Gastrocnemius medialis (tissue), 4 donors: ENCODE results near the gene FMN2. TPM values are rescaled to one million over a fixed set of nuclear protein-coding genes. Genes with fewer than 3 reads are reported as not detected.

Experiments used
- ATAC-seq, 2 donors: fragments of 150-250 bp; one replicate each; pipeline ENCODE4 v1.9.1; 2016
- DNase-seq, 2 donors: peaks; one replicate each; pipeline ENCODE4 v3.0.0-alpha.2; 2019
- H3K27ac ChIP-seq, 4 donors: fragments of 200-600 bp; sonication (generic); 1 replicate in 1 of 4; 2 replicates in 3 of 4; pipeline ENCODE4 v1.5.1; 2016 to 2018; ENCODE audit warnings: mild to moderate bottlenecking in 2 of 4, moderate library complexity in 1 of 4
- H3K27me3 ChIP-seq, 3 donors: fragments of 200-600 bp; sonication (generic) in 2 of 3; 1 replicate in 1 of 3; 2 replicates in 2 of 3; pipeline versions ENCODE4 v1.5.1 to v1.6.0; 2016 to 2019; ENCODE audit warnings: mild to moderate bottlenecking in 1 of 3, moderate library complexity in 1 of 3
- H3K36me3 ChIP-seq, 2 donors: fragments of 200-600 bp; sonication (generic) in 1 of 2; one replicate each; pipeline ENCODE4 v1.5.1; 2017 to 2018
- H3K4me1 ChIP-seq, 2 donors: fragments of 200-600 bp; sonication (generic) in 1 of 2; one replicate each; pipeline ENCODE4 v1.5.1; 2016 to 2017; ENCODE audit warnings: mild to moderate bottlenecking in 2 of 2
- H3K4me3 ChIP-seq, 4 donors: fragments of 200-600 bp; sonication (generic) in 3 of 4; 1 replicate in 1 of 4; 2 replicates in 3 of 4; pipeline ENCODE4 v1.5.1; 2016 to 2019; ENCODE audit warnings: mild to moderate bottlenecking in 2 of 4
- H3K9me3 ChIP-seq, 3 donors: fragments of 200-600 bp; sonication (generic) in 2 of 3; 1 replicate in 1 of 3; 2 replicates in 2 of 3; pipeline ENCODE4 v1.5.1; 2016 to 2019
- CTCF ChIP-seq, 5 experiments: fragments of 450-650 bp in 3 of 5; fragments of 200-600 bp in 2 of 5; sonication (generic) in 2 of 5; IDR thresholded peaks in 4 of 5; conservative IDR thresholded peaks in 1 of 5; 1 replicate in 4 of 5; 2 replicates in 1 of 5; pipeline ENCODE4 v1.5.1; 2016 to 2019; ENCODE audit warnings: antibody characterized with exemption in 5 of 5, mild to moderate bottlenecking in 3 of 5, moderate library complexity in 3 of 5
- POLR2A ChIP-seq, 2 donors: fragments of 450-650 bp; IDR thresholded peaks; one replicate each; pipeline ENCODE4 v1.6.1; 2017; ENCODE audit warnings: antibody characterized with exemption in 2 of 2, mild to moderate bottlenecking in 2 of 2, moderate library complexity in 2 of 2
- in situ Hi-C, 4 donors: fragments of 200-750 bp; cut with MboI; loops; one replicate each; pipeline versions ENCODE4 v1.15.0 to v1.8.0; 2017; ENCODE audit warnings: low sequenced_read_pairs in 4 of 4
- intact Hi-C: fragments of 100-400 bp; cut with DNase I; formaldehyde crosslinking; loops from one replicate; pipeline ENCODE4 v1.15.1; 2023; ENCODE audit warnings: low total_unique reads
- total RNA-seq, 4 donors: library from RNA; depleted of rRNA; stranded (reverse); fragments of >200 nt; gene quantifications; one replicate each; pipeline versions ENCODE4 v1.1.0 to v1.2.3, GENCODE V29; 2016

Gene FMN2
- total RNA-seq, 4 donors from 2014 or later = 0.51 TPM; not detected in 3

GRCh38 chr1:240395336-240395735 is 303.7 kb downstream of the FMN2 start:
- Histone ChIP-seq H3K27ac (no peak overlapping the region), H3K36me3 (no peaks in the 10 kb centered on the region), H3K9me3 (no peaks in the 10 kb centered on the region), H3K4me1 (no peaks in the 10 kb centered on the region), H3K27me3 (no peaks in the 10 kb centered on the region), H3K4me3 (no peak overlapping the region)
- ATAC-seq = no peak
- intact Hi-C loops (no loop called here), in situ Hi-C loops (no loop called here)
- no peak for DNase-seq
- TF ChIP-seq CTCF (IDR thresholded peaks at IDR 0.05 in 4 of 5, conservative IDR thresholded peaks at IDR 0.05 in 1 of 5) (no peak), POLR2A (IDR thresholded peaks at IDR 0.05) (no peak)

GRCh38 chr1:240399381-240399780 is 307.7 kb downstream of the FMN2 start:
- ATAC-seq (no peak), DNase-seq (no peak)
- in situ Hi-C loops = no loop called here
- Histone ChIP-seq H3K27ac (no peak overlapping the region), H3K4me3 (no peak overlapping the region), H3K27me3 (no peaks in the 10 kb centered on the region), H3K36me3 (no peaks in the 10 kb centered on the region), H3K9me3 (no peaks in the 10 kb centered on the region), H3K4me1 (no peaks in the 10 kb centered on the region)
- intact Hi-C loops = no loop called here
- TF ChIP-seq CTCF (IDR thresholded peaks at IDR 0.05 in 4 of 5, conservative IDR thresholded peaks at IDR 0.05 in 1 of 5) (no peak), POLR2A (IDR thresholded peaks at IDR 0.05) (no peak)

- intact Hi-C loops (no loop called here), in situ Hi-C loops (no loop called here)
- Histone ChIP-seq H3K4me3 (no peak overlapping the region), H3K27me3 (no peaks in the 10 kb centered on the region), H3K27ac (no peak overlapping the region), H3K4me1 (no peaks in the 10 kb centered on the region), H3K36me3 (no peaks in the 10 kb centered on the region), H3K9me3 (no peaks in the 10 kb centered on the region)
- TF ChIP-seq CTCF (IDR thresholded peaks at IDR 0.05 in 4 of 5, conservative IDR thresholded peaks at IDR 0.05 in 1 of 5) = no peak
- no peak for TF ChIP-seq POLR2A (IDR thresholded peaks at IDR 0.05)
- ATAC-seq (no peak), DNase-seq (no peak)
Measured at GRCh38 chr1:240401731-240402130, 310.0 kb downstream of the FMN2 start.

- no peaks in the 10 kb centered on the region for H3K27me3 ChIP-seq
- no peaks in the 10 kb centered on the region for H3K4me1 ChIP-seq
- DNase-seq = no peak
- in situ Hi-C loops (no loop called here), intact Hi-C loops (no loop called here)
- H3K27ac ChIP-seq = no peak overlapping the region
- no peaks in the 10 kb centered on the region for H3K9me3 ChIP-seq
- TF ChIP-seq POLR2A (IDR thresholded peaks at IDR 0.05) (no peak), CTCF (IDR thresholded peaks at IDR 0.05 in 4 of 5, conservative IDR thresholded peaks at IDR 0.05 in 1 of 5) (no peak)
- H3K36me3 ChIP-seq = no peaks in the 10 kb centered on the region
- no peak overlapping the region for H3K4me3 ChIP-seq
- no peak for ATAC-seq
Measured at GRCh38 chr1:240402326-240402725, 310.6 kb downstream of the FMN2 start.

GRCh38 chr1:240404286-240404685 is 312.6 kb downstream of the FMN2 start:
- H3K4me3 ChIP-seq = no peak overlapping the region
- no peaks in the 10 kb centered on the region for H3K4me1 ChIP-seq
- no peaks in the 10 kb centered on the region for H3K36me3 ChIP-seq
- no peak for ATAC-seq
- in situ Hi-C loops = no loop called here
- DNase-seq = no peak
- H3K27me3 ChIP-seq = no peaks in the 10 kb centered on the region
- intact Hi-C loops = no loop called here
- TF ChIP-seq POLR2A (IDR thresholded peaks at IDR 0.05) (no peak), CTCF (IDR thresholded peaks at IDR 0.05 in 4 of 5, conservative IDR thresholded peaks at IDR 0.05 in 1 of 5) (no peak)
- no peaks in the 10 kb centered on the region for H3K9me3 ChIP-seq
- no peak overlapping the region for H3K27ac ChIP-seq
